HG02840 (cell line): ENCODE measurements around the gene LIF.
"Not testable (repeated sequence)": the region's sequence is repeated elsewhere in the genome, so short reads cannot be mapped to it uniquely, and the experiment has no call there.

Experiments
- ATAC-seq: cut with Tn5 transposase; IDR thresholded peaks from one replicate; pipeline ENCODE4 v1.9.1; 2021; ENCODE audit warnings: mild to moderate bottlenecking, moderate library complexity, moderate number of reproducible peaks; ENCODE audit not compliant: unreplicated experiment, low FRiP score

The LIF gene

DNA sequence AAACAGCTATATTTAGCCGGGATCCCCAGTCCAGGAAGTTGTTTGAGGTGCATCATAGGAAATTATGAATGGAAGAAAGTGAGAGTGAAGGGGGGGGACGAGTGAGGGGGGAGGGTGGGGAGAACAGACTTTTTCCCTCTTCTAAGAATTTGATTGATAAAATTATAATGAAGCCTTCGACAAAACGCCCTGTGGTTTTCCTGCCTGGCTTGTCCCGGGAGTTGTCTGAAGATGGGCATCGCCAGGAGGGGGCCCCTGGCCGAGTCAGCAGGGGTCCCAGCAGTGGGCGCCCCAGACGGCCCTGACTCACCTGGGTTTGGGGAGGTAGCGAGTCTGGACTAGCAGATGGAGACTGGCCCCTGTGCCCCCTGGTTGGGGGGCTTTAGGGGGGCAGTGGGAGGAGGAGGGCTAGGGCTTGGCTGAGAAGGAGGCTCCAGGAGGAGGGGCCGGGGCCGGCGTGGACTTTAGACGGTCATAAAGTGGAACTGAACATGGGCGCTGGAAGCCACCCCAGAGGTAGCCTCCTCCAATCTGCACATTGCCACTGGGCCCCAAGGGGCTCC, 336 bp upstream of the LIF start:
- no peak for ATAC-seq

DNA sequence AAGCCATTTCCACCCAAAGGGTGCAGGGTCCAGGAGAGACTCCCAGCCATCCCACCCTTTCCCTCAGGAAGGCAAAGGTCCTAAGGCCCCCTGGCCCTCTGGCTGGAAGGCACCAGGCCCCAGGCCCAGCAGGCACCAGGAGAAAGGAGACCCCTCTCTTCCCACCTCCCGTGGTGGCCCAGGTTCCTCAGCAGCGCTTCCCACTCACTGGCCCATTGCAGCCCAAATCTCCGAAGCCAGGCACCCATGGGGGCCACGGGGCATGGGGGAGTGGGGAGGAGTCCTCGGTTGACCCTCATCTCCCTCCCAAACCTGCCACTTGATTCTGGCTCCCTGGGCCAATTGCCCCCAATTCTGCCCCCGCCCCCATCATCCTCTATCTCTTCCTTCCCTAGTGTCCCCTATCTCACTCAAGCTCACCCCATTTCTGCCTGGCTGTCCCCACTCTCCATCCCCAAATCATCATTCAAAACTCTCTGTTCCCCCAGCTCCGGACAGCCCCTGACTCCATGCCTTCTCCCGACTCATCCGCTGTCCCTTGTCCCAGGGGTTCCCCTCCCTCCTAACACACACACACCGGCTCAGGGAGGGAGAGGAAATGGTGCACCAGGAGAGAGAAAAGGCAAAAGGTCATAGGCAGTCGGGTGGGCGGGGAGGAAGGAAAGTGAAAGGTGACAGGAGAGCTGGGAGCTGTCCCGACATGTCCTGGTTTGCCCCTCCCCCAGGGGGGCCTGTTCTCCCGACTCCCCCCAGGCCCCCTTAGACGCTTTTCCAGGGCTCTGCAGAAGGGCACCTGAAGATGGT, 1.2 kb downstream of the LIF start:
- no peak for ATAC-seq

DNA sequence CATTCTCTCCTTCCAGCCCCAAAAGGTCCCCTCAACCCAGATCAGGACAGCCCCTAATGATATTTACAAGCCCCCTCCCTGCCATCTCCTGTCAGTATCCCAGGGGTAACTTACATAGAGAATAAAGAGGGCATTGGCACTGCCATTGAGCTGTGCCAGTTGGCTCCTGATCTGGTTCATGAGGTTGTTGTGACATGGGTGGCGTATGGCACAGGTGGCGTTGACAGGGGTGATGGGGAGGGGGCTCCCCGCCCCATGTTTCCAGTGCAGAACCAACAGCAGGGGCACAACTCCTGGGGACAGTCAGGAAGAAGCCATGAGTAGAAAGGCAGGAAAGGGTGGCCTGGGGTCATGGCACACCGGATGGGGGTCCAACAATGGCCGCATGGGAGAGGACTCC, 1.9 kb downstream of the LIF start:
- ATAC-seq: no peak

DNA sequence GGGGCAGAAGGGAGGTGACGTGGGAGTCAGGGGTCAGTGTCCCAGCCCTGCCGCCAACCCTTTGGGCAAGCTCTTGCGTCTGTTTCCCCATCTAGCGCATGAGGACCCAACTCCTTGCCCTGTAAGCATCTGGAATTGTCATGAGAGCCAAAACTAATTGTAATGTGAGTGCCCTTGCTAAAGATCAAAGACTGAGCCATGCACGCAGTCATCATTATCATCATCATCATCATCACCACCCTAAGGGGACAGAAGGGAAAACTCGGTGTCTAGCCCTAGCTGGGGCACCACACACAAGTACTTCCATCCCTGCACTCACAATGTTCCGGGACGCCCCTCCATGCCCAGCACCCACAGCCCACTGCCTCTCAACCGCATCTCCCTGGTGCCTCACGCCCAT, 2.5 kb downstream of the LIF start:
- no peak for ATAC-seq

DNA sequence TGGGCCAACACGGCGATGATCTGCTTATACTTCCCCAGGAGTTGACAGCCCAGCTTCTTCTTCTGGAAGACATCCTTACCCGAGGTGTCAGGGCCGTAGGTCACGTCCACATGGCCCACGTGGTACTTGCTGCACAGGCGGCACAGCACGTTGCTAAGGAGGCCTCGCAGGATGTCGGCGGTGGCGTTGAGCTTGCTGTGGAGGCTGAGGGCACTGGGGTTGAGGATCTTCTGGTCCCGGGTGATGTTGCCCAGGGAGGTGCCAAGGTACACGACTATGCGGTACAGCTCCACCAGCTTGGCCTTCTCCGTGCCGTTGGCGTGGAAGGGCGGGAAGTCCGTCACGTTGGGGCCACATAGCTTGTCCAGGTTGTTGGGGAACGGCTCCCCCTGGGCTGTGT, 2.9 kb downstream of the LIF start:
- no peak for ATAC-seq

DNA sequence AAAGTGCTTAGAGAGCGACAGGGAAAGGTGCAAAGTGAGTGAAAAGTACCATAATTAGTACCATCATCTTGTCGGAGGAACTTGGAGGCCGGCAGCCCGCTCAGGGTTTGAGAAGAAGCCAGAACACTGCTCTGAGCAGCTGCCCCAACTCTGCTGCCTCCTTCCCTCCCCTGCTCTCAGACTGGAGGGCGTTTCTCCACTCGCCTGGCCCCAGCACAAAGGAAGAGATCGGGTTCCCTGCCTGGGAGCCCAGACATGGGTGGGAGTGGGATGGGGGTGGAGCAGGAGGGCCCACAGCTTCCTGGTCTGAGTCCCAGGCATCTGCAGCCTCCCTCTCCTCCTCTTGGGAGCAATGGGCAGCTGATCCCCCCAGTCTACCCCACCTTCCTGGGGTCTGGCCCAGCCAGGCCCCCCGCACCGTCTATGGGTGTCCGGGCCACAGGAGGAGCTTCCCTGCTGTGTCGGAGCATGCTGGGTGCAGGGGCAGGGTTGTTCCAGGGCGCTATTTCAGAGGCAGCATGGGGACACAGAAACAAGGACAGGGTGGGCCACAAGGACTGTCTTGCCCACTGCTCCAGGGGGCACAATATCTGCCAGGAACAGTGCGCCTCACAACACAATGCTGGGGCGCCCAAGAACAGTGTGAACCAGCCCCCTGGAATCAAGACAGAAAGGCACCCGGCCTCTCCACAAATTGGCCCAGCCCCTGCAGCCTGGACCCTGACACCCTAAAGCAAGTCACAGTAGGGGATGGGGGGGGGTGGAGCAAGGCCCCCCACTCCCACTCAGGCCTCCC, 4.8 kb downstream of the LIF start:
- ATAC-seq: no peak

DNA sequence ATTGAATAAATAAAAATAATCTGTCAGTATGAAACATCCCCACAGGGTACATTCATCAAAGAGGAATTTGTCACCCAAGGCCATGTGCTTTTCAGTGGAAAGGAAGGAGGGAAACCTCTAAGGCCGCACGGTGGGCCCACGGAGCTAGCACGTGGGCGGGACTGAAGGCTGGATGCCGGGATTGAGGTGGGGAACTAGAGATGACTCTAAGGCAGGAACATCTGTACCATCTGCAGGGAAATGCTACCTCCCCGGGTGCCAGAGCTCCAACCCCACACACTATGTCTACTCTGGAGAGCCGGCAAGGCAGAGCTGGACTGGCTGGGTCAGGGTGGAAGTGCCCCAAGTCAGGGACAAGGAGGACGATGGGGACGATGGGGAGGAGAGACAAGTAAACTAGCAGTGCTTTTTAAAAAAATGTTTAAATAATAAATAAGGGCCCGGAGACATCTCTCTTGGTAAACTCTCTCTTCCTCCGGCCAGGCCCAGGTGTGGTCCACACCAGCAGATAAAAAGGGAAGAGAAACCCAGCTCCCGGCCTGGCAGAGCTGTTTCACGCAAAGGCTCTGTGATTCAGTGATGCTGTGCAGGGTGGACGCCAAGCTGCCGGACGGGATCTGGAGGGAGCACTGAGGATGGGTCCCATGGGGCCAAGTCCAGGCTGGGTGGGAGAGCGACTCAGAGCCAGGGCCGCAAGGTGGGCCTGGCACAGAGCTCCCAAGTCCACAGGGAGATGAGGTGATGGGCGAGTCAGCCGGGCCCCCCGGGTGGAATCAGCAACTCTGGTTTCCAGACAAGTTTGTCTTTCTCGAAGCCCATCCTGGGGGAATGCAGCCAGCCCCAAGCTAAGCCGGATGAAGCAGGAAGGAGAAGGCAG, 5.8 kb downstream of the LIF start:
- no peak for ATAC-seq

DNA sequence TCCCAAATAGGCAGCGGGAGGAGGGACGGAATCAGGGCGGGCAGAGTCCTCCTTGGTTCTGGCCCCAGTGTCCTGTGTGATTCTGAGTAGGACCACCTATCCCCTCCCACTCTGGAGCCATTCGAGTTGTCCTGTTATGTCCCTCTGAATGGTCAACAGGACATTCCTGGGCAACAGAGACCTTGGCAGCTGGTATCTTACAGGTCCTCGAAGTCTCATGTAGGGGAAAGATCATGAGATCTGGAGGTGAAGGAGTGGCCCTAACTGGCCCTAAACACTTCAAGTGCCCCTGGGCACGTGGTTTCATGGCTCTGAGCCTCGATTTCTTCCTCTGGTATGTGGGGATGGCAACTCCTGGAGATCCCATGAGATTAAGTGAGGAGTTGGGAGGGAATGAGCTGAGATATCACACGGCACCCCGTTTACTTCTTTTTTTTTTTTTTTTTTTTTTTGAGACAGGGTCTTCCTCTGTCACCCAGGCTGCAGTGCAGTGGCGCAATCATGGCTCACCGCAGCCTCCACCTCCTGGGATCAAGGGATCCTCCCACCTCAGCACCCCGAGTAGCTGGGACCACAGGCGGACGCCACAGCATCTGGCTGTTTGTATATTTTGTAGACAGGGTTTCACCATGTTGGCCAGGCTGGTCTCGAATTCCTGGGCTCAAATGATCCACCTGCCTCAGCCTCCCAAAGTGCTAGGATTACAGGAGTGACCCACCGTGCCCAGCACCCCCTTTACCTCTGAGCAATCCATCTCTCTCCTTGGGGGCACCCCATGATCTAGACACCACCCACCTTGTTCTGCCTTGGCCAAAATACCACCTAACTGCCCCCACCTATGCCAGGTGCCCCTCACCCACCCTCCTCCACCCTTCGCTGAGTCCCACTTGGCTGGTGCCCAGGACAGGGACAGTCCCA, 6.8 kb downstream of the LIF start:
- ATAC-seq: no peak

DNA sequence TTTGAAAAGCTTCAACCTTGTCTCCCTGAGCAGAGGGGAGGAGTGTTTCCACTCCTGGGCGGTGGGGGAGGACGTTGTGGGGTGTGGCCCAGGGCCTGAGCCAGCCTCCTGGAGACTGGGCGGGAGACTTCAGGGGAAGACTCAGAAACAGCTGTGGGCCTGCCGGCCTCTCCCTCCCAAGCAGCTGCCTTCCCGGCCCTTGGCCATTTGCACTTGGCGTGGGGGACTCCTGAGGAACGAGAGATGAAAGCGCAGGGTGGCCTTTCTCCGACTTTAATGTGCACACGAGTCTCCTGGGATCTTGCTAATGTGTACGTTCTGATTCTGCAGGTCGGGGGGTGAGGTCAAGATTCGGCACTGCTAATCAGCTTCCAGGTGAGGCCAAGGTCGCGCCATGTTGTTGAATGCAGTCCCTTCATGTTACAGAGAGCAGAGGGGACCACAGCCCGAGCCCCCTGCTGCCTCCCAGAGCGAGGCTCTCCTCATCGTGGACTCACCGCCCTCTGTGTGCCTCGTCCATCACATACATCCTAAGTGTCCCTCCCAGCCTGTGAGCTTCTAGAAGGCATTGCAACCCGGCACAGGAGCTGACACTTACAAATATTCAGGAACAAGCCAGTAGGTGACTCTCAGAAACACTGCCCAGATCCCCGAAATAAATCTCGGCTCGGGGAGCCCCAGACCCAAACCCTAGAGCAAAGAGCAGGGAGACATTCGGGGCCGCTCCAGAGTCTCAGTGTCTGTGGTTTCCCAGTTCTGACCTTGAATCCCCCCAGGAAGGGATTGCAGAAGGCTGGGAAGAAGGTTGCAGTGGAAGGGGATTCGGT, 7.7 kb downstream of the LIF start:
- ATAC-seq: no peak

DNA sequence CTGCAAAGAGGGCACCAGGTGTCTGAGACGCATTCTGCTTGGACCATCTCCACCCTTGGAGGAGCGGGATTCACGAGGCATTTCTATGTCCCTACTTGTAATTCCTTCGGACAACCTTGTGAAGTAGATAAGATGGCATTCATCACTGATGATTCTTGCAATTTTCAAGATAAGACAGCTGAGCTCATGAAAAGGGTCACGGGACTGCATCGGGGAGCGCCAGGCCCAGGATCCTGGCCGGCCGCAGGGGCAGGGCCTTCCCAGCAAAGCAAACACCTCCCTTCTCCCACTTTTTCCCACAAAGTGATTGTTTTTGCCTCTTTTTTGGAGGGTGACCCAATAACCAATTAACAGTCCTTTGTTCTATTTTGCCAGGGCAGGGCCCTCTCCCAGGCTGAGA, 8.4 kb downstream of the LIF start:
- no peak for ATAC-seq

DNA sequence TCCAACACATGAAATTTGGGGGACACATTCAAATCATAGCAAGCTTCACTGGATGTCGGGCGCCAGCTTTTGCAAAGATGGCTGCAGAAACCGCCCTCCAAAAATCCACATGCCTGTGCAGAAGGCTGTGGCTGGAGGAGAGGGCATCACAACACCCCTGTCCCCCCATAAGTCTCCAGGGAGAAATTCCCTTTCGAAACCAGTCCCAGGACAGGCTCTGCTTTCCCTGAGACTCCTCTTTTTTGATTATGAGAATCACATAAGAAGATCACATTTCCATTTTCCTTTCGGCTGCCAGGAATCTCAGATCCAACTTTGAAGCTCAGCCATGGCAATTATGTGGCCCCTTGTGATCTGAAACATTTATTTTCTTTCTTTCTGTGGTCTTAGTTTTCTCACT, 9.7 kb downstream of the LIF start:
- ATAC-seq: no peak

DNA sequence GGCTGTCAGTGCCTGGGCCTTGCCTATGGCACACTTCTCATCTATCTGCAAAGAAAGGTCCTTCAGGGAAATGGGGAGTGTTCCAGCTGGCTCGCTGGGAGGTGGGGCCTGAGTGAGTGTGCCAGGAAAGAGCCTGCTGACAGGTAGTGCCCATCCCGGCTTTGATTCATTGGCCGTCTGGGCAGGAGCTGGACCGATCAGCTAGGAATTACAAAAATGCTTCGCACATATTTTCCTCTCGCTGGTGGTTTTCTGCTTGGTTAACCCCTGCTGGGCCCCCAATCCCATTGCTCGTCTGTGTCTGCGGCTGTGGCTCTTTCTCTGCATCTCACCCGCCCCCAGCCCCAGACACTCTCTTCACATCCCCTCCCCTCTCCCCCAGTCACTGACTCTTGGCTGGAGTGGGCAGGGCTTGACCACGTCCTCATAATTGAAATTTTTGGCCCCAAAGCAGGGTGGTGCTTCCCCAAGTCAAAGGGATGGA, 10.8 kb downstream of the LIF start:
- no peak for ATAC-seq

DNA sequence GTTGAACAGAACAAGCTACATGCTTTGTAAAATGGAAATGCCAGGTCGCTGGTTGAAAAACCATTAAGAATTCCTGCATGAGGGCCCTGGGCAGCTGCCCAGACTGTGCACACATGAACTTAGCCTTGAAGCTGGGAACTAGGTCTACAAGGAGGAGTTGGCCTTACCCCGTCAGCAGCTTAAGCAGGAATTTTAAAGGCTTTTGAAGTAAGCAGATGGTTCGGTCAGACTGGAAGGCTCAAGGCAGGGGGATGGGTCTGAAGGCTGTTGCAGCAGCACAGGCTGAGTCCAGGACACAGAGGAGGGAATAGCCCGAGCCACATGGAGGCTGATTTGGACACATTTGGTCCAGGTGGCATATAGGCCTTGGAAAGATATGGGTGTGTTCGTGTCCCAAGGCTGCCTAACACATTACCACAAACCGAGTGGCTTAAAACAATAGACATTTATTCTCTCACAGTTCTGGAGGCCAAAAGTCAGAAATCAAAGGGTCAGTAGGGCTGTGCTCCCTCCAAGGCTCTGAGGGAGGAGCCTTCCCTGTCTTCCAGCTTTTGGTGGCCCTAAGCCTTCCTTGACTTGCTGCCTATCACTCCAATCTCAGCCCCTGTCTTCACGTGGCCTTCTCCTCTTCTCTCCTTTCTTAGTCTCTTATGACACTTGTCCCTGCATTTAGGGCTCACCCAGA, 11.6 kb downstream of the LIF start:
- no peak for ATAC-seq

DNA sequence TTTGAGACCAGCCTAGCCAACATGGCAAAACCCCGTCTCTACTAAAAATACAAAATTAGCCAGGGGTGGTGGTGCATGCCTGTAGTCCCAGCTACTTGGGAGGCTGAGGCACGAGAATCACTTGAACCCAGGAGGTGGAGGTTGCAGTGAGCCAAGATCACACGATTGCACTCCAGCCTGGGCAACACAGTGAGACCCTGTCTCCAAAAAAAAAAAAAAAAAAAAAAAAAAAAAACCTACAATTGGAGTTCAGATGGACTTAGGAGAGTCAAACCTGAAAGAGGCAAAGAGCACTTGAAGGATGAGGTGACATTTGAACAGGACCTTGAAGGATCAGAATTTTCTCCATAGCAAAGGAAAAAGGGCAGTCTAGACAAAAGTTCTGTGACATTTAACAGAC, 12.2 kb downstream of the LIF start:
- not testable (repeated sequence) for ATAC-seq

DNA sequence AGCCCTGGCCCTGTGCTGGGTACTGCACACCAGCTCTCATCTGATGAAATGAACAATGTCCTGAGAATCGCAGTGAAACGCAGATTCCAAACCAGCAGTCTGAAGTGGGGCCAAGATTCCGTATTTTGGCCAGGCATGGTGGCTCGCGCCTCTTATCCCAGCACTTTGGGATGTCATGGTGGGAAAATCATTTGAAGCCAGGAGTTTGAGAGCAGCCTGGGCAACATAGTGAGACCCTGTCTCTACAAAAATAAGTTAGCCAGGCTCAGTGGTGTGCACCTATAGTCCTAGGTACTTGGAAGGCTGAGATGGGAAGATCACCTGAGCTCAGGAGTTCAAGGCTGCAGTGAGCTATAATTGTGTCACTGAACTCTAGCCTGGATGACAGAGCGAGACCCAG, 13.0 kb downstream of the LIF start:
- ATAC-seq: no peak

DNA sequence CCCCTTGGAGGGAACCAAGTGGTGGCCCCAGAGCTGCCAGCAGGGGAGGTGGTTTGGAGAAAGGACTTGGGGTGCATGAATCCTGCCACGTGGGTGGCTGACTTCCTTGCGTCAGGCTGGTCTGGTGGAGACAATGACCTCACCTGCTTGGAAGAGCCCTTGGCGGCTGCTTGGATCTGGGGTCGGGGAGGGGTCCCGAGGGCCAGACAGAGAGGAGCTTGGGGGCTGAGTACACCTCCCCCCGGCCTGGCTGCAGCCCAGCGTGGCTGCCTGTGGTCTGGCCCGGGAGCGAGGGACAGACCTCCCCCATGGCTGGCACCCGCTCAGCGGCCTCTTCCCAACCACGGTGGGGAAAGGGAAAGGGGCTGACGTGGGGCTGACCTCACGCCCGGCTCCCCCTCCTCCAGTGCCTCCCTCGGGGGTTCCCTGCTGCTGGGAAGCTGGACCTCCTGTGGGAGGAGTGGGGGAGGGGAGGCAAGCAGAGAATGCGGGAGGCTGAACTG, 13.8 kb downstream of the LIF start:
- no peak for ATAC-seq

DNA sequence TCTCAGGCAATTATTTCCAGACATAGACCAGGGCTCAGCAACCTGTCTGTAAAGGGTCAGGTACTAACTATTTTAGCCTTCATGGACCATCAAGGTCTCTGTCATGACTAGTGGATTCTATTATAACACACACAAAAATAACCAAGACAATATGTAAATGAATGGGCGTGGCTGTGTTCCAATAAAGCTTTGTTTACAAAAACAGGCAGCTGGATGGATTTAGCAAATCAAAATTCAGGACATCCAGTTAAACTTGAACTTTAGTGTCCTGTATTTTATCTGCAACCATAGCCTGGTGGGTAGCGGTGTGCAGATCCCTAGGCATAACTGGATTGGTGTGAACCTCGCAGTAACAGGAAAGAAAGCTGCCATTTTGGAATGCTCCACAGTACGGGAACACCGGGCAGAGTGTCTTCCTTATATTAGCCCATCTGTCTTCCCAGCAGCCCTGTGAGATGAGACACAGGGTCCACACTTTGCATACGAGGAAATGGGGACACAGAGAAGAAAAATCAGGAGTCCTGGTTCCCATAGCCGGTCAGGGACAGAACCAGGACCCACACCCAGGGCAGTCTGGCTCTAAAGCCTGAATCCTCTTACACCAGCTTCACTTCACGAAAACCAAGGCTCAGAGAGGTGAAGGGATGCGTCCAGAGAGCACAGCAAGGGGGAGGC, 15.6 kb downstream of the LIF start:
- no peak for ATAC-seq
